ENCODE measurements around the gene MINDY1.
A peak's percentile ranks its signal among the peaks of the same experiment; 100 is the strongest.

The MINDY1 gene

DNA sequence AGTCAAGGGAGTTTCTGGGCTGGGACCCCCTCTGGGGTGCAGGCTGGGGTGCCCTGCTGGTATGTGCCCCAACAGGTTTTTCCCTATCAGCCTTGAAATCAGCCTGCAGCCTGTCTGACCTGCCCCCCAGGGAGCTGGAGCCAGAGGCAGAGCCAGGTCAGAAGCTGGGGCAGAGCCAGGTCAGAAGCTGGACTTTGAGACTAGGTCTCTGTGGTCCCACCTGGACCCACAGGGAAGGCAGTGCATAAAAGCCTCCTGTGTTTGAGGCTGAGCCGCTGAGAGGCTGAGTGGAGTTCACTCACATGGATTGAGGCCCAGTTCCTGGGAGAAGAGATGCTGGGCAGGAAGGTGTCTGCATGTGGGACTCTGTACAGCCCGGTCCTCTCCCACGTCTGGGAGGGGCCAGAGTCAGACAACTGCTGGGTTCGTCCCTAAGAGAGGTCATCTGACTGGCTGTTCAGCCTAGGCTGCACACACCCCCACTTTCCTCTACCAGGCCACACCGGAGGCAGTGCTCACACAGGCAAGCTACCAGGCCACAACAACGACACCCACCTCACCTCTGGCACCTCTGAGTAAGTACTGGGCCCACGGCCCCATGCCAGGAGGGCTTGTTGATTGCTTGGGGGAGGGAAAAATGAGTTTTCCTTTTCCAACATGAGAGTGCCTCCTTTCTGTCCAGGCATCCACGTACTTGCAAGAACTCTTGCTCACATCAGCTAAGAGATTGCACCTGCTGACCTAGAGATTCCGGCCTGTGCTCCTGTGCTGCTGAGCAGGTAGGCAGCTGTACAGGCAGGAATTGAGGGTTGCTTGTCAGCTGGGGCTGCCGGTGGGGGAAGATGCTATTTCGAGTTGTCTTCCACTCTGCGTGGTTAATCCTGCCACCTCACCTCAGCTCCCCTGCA is 24.6 kb downstream of the MINDY1 start, which contains the start of gene ANXA9:
Gene ANXA9, plus strand, starts transcription at position 488 of the 908 bp plus-strand sequence. CDS start 814 bp downstream, outside the sequence.
- no peak for DNase-seq

DNA sequence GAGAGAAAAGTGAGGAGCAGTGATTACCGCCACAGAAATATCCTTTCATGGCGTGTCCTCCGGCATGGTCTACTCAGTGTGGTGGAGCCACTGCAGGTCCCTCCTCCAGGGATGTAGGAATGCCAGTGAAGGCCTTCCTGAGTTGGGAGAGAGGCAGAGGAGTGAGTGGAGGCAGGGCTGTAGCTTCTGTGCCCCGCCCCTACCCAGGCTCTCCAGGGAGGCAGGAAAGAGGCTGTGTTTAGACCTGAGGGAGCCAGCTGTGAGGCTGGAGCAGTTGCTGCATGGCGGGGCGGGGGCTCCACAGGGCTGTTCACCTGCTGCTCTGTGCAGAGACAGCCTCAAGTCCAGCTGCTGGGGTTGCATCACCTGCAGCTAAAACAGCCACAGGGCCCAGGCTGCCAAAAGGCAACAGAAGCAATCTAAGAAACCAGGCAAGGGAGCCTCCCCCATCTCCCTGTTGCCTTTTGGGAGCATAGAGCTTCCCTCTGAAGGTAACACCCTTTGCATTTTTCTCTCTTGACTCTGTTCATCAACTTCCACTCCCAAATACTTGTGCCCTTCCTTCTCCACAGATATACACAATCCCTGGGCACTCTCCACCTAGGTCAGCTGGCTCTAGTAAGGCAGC is 25.4 kb downstream of the MINDY1 start:
- no peak for DNase-seq

DNA sequence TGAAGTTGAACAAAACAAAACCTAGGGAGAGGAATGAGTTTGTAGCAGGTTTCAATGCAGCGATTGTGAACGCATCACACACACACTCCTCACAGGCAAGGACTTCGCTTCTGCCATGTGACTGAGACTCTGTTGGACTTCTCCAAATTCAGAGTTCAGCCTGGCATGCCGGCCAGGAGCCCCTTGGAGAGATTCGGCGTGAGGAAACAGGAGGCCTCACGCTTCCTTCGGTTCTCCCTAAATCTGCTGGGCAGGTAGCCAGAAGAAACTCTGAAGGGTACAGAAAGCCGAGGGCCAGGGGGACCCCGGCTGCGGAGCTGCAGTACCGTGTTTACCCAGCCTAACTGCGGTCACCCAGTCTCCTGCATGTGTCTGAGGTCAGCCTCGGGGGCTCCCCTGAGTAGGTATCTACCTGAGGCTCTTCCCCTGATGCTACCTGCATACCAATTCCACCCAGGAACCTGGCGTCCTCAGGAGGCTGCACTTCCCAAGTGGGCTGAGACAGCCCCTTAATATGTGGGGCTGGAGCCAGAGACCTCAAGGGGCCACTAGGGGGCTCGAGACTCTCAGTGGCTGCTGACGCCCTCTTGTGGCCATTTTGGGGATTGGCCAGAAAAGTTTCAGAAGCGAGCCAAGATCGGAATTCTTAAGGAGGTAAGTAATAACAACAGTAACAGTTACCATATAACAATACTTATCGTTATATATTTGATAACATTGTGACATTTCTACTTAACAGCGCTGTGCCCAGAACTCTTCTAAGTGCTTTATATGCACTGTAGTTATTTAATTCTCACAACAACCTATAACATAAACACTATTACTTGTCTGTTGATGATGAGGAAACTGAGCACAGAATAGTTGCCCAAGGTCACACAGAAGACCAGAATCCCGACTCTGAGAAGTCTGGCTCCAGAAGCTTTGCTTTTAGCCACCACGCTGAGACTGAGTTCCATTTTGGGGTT is 27.3 kb downstream of the MINDY1 start:
- DNase-seq, result peak; percentile 88

- no peak for DNase-seq
These were observed 29.6 kb downstream of the MINDY1 start for GRCh38 chr1:150976879-150977694.

DNA sequence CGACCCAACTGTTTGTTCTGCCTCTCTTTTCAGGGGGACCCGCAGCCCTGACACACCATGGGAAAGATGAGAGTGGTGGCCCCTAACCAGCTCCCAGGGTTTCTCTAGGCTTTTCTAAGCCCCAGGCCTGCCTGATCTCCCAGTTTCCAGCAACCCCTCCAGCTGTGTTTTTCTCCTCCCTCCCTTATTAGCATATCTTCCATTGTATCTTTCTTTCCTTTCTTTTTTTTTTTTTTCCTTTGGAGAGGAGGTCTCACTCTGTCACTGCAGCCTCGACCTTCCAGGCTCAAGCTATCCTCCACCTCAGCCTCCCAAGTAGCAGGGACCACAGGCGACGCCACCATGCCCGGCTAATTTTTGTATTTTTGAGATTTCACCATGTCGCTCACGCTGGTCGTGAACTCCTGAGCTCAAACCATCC is 30.3 kb downstream of the MINDY1 start:
- no peak for DNase-seq

- DNase-seq, result peak; percentile 84
These were observed 31.9 kb downstream of the MINDY1 start, which contains the start of gene CERS2 for GRCh38 chr1:150974580-150975478. Gene CERS2 (minus strand): TSS chr1:150974835. CDS start chr1:150969090, 5,745 bp downstream.

GRCh38 chr1:150973836-150974579 is 32.7 kb downstream of the MINDY1 start:
- DNase-seq, result peak; percentile 32

DNA sequence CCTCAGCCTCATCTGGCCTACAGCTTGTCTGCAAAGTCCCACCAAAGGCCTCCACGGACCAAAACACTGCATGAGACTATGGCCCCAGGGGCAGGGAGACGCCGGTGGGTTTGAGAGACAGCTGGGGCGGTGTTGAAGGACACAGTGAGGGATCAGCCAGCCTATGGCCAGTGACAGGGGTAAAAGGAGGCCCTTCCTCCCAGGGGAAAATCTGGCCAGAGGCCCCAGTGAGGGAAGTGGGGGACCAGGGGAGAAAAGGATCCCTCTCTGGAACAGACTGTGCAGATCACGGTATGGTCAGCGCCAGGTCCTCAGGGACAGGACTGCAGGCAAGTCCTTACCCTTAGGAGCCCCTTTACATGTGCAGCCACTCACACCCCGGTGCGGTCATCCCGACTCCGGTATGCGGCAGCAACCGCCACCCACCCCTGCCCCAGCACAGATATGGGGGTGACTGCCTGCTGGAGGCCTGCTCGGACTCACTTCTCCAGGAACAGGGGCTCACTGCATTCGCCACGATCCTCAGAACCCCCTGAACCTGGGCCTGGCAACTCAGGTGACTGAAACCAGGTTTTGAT is 33.4 kb downstream of the MINDY1 start:
- DNase-seq, result no peak

- DNase-seq, result no peak
These were observed 34.2 kb downstream of the MINDY1 start for GRCh38 chr1:150972417-150972940.

DNA sequence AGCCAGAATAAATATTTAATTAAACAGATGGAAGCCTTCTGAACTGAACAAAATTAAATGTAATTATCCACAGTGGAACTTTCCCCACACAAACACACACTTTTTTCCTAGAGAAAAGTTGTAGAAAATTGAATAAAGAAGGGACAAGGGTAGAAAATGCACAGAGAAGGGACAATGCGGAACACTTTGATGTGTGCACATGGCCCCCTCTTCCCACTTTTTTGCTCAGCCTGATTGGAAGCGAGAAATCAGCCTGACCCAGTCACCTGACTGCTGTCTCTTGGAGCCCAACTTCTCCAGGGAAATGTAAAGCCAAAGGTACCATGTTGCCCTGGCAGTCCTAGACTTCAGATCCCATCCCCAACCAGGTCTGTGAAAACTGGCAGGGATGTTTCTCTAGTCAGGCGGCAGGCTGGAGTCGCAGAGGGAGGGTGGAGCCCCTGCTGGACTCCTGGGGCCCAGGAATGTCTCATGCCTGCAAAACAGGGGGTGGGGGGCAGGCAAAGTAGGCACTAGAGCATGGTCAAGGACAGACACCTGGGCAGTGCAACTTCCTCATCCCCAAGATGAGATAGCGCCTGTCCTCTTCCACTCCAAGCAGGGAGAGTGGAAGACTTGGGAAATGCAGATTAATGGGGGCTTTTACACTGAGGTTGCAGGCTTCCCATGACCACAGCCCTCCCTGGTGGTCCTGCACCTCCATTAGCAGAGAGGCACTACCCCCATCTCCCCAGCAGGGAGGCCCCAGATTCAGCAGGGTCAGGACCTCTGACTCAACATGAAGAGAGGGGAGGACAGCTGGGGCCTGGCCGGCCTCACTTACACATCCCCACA is 34.9 kb downstream of the MINDY1 start:
- no peak for DNase-seq

GRCh38 chr1:150970808-150971582 is 35.7 kb downstream of the MINDY1 start:
- no peak for DNase-seq

GRCh38 chr1:150969626-150970025 is 37.1 kb downstream of the MINDY1 start:
- no peak for DNase-seq

- DNase-seq, result no peak
These were observed 38.2 kb downstream of the MINDY1 start for GRCh38 chr1:150968491-150968890.

DNA sequence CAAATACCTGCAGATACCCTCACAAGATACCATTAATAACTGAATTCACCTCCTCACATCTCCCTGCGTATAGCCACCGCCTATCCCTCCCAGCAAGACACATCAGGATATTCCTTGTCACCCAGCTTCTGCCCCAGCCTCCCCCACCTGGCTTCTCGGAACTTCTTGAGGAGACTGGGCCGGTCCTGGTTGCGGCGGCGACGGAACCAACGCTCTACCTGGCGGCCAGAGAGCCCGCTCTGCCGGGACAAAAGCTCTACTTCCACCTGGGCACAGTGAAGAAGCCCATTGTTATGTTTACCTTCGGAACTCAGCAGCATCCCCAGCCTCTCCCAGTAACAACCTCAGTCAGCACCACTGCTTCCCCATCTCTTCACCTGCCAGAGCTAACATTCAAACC is 38.8 kb downstream of the MINDY1 start:
- no peak for DNase-seq

DNA sequence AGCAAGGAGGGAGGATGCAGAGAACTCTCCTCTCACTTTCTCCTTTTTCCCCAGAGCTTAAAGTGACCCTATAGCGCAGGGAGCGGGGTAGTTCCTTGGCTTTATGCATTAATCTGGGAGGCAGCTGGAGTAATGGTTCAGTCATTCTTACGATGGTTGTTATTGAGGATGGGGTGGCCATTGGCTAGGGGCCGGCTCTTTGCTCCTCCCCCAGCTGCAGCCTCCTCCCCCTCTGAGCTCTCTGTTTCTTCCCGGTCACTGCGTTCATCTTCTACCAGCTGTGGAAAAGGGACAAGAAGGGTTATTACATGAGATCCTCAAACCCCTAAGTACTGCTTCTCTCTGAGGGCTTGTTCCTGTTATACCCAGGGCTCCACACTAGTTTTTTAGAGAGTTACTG is 40.7 kb downstream of the MINDY1 start:
- DNase-seq, result no peak

DNA sequence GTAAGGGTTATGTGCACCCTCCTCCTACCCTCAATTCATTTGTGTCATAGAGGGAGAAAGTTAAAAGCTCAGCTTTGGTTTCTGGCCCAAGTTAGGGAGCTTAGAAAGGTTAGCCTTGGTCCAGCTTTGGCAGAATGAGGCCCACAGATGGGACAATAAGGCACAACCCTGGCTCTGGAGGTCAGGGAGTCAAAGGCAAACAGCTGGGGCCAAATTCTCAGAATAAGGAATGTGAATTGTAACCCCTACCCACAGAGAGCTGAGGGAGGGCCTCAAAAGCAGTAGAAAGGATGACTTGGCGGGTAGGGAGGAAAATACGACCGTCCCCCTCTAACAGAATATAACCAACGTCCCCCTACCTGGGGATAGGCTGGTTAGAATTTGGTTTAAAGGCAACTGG is 41.1 kb downstream of the MINDY1 start:
- DNase-seq, result no peak

DNA sequence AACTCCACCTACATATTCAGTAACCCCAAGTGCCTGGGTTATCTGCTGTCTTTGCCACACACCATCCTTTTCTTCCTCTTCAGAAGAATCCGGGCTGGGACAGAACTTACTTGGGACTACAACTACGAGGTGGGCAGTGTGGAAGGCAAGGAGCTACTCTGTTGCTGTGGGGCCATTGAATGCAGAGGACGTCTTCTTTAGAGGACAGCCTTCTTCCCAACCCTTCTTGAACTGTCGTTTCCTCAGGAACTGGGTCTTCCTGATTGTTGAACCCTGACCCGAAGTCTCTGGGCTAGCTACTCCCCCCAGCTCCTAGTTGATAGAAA is 42.6 kb downstream of the MINDY1 start:
- no peak for DNase-seq
